ENCODE data around the gene GTF3C4.

- no peak for TF ChIP-seq CREB1 (IDR thresholded peaks at IDR 0.05; ENCODE audit: low read depth)
- TF ChIP-seq RAD21 (IDR thresholded peaks at IDR 0.05; ENCODE audit: low read depth), result no peak
- TF ChIP-seq, protein P1, sequence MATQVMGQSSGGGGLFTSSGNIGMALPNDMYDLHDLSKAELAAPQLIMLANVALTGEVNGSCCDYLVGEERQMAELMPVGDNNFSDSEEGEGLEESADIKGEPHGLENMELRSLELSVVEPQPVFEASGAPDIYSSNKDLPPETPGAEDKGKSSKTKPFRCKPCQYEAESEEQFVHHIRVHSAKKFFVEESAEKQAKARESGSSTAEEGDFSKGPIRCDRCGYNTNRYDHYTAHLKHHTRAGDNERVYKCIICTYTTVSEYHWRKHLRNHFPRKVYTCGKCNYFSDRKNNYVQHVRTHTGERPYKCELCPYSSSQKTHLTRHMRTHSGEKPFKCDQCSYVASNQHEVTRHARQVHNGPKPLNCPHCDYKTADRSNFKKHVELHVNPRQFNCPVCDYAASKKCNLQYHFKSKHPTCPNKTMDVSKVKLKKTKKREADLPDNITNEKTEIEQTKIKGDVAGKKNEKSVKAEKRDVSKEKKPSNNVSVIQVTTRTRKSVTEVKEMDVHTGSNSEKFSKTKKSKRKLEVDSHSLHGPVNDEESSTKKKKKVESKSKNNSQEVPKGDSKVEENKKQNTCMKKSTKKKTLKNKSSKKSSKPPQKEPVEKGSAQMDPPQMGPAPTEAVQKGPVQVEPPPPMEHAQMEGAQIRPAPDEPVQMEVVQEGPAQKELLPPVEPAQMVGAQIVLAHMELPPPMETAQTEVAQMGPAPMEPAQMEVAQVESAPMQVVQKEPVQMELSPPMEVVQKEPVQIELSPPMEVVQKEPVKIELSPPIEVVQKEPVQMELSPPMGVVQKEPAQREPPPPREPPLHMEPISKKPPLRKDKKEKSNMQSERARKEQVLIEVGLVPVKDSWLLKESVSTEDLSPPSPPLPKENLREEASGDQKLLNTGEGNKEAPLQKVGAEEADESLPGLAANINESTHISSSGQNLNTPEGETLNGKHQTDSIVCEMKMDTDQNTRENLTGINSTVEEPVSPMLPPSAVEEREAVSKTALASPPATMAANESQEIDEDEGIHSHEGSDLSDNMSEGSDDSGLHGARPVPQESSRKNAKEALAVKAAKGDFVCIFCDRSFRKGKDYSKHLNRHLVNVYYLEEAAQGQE (IDR thresholded peaks at IDR 0.05; ENCODE audit: low read depth), result no peak
- TF ChIP-seq TEAD4 (IDR thresholded peaks at IDR 0.05), result no peak
- TF ChIP-seq MAX (IDR thresholded peaks at IDR 0.05), result no peak
- TF ChIP-seq FOXM1 (IDR thresholded peaks at IDR 0.05; ENCODE audit: borderline replicate concordance, low read depth), result no peak
Measured at GRCh38 chr9:132647806-132648205, 22.5 kb upstream of the GTF3C4 start.

Measured in Ishikawa (cell line).